GM19452 (cell line): ENCODE results near the gene NTF3.

Experiments
- ATAC-seq: cut with Tn5 transposase; IDR thresholded peaks from one replicate; pipeline ENCODE4 v1.9.1; 2021; ENCODE audit not compliant: unreplicated experiment

Gene NTF3

DNA sequence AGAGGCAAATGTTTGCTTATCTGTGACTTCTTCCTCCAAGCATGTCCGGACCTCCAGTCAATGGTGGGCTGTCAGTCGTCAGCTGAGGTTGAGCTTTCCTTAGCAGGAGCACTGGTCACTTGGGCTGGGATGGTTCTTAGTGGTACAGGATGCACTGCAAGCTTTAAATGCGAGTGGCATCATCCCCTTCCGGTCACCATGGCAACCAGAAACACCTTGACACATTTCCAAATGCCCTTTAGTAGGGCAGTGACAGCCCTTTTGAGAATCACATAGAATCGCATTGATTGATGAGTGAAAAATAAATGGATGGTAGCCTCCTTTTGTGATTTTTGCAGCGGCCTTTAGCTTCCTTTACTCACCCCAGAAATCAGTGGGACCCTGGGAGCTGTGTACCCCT, 24.1 kb downstream of the NTF3 start:
- no peak for ATAC-seq

DNA sequence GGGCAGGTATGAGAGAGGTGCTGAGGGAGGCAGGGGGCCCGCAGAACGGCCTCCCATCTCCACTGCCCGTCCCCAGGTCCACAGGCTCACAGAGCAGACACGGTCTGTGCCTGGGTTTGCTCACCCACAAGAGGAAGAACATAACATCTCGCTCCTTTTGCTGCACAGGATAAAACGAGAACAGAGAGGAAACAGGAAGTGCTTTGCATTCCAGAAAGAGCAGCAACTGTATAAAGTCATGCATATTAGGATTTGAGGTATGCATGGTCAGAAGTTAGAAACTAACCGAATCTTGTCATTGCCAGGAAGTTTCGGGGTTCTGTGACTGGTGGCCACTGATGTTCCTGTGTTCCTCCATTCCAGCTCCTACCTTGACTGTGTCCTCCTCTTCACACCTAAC, 25.0 kb downstream of the NTF3 start:
- ATAC-seq, result no peak

DNA sequence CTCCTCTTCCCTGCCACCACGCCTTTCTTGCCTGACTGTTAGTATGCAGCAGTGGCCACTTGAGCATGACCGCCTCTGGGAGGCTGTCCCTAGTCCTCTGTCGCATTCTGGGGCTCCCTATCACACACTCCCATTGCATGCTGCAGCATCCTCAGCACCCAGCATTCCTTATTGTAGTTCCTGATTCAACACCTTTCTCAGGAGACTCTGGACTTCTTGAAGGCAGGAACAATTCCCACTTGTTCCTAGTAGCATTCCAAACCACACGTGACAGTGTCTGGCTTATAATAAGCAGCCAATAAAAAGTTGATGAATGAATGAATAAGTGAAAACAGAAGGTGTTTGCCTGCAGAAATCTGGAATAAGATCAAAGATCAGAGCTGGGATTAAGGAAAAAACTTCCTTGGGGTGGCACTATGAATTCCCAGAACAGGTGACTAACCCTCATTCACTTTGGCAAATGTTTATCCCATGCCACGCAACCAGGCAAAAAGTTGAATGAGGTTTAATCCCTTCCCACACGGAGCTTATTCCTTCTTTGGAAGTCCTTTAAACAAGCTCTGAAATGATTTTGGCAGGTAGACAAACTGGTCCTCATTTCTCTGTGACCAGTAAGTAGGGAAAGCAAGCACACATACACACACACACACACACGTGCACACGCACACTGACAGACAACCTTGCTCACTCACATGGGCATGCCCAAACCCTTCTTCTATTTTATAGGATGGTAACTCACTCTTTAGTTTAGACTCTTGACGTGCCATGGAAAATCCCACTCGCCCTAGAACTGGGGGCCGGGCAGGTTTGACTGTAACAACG, 26.5 kb downstream of the NTF3 start:
- no peak for ATAC-seq

DNA sequence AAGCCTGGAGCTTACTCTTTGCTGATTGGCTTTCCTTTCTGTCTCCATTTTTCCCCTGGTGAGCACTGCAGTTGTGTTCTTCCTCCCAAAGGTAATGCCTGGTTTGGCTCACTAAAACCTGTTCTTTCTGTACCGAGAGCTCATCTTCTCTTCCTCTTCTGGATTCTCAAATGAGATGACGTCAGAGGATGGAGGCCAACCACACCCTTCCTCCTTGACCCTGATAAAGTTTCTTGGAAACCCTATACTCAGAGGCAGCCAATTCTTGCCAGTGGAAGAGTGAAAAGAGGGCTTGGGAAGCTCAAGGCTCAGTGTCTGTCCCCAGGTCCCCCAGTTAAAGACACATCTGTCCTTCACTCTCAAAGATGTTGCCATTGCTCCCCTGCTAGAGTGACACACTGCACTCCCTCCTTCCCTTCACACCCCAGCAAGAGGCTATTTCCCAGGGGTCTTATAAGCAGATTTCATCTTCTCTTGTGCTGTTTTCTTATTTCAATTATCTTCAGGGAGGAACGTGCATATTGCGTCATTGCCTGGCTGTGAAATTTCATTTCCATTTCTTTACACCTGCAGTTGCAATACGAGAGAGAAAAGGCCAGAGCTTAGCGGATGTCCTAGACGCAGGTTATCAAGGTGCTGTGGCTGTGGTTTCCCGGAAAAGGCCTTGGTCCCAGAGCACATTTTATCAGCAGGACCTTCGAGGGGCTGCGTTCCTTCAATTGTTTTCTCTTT, 27.3 kb downstream of the NTF3 start:
- no peak for ATAC-seq

DNA sequence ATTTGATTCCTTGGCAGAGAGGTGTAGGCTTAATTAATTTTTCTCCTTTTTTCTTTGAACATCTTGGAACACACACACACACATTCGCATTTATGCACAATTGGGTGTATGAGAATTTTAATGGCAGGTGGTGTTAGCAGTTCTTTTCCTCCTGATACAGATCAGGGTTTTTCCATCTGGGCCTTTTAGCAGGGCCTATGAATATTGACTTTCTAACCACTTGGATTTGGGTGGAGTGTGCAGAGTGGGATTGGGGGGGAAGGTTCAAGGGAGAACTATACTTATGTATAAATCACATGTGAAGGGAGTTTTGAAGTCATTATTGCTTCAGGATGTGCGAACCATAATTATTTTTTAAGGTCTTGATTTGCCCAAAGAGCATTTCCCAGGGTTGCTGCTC, 28.9 kb downstream of the NTF3 start:
- ATAC-seq, result no peak

DNA sequence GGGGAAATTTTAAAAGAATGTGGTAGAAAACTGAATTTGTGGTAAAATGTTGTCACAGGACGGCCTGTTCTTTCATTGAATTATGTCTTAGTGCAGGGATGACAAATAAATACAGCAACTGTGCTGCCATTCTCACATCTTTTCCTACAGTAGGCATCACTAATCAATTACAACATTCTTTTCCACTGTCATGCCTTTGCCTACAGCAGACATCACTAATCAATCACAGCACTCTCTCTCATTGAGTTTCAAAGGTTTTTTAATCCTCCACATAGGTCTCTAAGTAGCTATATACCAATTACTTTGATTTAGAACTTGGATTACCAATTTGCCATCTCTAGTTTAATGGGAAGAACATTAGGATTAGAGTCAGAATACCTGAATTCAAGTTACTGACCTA, 30.1 kb downstream of the NTF3 start:
- ATAC-seq, result no peak

DNA sequence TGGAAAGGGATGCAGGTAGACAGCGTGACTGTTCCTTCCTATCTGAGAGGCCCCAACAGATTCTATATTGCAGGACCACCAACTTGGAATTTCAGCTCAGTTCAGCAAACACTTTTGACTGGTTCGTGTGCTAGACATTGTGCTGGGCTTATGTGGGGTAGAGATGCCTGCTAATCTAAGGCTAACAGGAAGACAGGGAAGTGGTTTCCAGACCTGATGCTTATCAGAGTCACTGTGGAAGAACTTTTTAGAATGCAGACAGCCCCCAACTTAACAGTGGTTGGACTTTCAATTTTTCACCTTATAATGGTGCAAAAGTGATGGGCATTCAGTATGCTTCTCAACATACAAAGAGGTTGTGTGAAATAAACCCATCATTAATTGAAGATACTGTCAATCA, 32.2 kb downstream of the NTF3 start:
- ATAC-seq, result no peak

DNA sequence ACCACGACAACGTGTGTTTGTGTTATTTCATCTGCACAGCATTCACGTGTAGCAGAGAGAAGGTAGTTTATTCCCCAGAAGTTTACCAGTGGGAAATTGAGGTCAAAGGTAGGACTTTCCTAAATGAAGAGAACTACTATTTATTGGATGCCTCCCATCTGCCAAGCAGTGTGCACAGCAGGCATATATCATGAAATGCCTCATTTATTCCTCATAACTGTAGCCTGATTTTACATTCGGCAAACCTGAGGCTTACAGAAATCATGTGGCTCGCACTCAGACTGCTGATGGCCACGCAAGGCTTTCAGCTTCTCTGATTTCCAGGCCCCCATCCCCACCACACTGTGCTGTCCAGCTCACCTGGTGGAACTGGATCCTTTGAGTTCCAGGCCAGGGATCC, 33.5 kb downstream of the NTF3 start:
- ATAC-seq, result no peak

DNA sequence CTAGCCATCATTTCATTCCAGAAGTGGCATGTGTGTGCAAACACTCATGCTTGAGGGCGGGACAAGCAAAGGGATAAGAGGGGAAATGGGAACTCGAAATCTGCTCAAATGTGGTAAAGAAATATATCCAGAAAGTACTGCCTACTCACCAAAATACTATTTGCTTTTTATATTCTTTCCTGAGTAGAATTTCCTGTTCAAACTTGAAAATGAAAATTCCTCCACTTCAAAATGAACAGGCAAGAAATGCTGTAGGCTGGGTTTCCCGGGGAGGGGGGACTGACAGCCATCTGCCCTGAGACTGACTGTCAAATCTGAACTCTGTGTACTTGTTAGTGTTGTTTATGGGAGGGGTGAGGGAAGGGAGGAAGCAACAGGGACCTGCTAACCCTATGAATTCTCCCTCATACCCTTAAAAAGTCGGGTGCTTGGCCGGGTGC, 34.6 kb downstream of the NTF3 start:
- no peak for ATAC-seq

DNA sequence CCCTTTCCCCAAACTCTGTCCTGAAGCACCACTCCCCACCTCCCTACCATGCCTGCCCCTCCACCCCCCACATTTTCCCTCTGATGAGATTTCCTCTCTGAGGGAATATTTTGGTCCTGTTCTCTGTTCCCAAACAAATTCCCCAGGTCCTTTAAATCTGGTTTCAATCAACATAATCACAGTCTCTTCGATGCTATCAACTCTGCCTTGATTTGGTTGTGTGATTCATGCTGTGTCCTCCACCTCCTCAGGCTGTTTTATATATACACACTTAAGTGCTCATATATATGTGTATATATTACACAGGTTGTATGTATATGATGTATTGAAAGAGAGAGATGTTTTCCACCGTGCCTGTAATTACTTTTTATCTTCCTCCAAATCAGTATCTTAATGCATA, 36.0 kb downstream of the NTF3 start:
- ATAC-seq, result no peak

DNA sequence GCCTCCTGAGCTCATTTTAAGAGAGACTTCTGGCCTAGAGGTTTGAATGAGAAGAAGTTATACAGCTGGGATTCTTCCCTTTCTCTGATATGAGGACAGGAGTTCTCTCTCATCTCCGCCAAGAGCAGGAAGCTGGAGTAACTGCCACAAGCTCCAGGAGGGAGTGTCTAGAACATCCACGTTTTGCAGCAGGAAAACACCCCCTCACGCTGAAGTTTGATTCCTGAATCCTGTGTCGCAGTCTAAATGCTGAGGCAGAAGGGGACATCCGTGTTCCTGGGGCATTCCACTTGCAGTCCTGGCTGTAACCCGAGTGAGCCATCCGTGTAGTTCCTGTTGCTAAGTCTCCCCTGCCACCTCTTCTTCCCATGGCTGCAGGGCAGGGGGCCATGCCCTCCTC, 38.3 kb downstream of the NTF3 start:
- ATAC-seq, result no peak

DNA sequence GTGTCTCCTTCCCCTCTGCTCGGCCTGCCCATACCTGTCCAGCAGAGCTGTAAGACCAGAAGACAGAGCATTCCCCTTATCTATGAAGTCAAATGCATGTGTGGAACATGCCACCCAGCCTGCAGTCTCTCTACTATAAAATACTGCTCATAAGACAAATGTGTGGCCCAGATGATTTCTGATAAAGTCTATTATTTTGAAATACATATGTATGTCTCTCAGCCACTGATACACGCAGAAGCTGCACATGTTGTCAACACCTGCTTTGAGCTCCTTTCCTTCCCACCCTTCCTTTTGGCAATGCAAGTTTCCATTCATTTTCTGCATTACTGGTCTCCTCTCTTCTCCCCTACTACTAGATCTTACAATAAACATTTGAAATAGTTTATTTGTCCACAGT, 38.8 kb downstream of the NTF3 start:
- ATAC-seq, result no peak

DNA sequence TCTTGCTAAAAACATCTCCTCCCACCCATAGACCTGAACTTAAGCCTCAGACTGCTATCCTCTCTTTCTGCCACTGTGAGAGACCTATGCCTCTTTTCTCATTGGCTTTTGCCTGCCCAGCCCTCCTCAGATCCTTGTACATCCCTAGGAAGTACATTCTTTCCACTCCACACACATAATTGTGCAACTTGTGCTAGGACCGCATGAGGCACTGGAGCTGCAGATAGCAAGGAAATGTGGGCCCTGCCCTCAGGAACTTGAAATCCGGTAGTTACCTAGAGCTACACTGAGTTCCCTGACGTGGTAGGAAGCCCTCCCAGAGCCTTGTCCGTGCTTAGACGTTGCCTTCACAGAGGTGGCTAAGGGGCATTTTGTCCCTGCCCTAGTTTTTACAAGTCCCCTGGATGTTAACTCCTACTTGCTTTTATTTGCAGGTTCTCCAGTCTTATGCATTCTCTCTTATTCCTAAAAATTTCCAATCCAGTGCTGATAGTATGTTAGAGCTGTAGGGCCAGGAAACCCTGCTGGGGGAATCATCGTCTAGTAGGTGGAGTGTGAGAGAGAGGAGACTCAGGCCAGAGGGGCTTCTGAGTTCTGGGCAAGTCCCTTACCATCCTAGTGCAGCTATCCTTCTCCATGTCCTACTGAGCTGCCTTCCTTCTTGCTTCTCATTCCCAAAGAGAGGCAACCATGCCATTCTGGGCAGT, 41.3 kb downstream of the NTF3 start:
- ATAC-seq, result no peak

DNA sequence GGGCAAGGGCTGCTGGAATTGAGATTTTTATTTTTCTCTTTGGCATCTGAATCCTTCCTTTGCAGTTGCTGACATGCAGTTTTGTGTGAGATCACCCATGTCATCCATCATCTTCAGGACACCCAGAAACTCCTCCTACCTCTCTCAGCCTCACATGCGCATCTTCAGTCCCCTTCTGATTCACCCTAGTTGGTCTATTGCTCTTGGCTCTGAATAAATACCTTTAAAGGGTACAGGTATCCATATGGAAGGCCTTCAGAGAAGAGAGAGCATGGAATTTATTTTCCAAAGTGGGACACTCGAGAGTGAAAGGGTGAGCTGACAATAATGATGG, 41.8 kb downstream of the NTF3 start:
- no peak for ATAC-seq

DNA sequence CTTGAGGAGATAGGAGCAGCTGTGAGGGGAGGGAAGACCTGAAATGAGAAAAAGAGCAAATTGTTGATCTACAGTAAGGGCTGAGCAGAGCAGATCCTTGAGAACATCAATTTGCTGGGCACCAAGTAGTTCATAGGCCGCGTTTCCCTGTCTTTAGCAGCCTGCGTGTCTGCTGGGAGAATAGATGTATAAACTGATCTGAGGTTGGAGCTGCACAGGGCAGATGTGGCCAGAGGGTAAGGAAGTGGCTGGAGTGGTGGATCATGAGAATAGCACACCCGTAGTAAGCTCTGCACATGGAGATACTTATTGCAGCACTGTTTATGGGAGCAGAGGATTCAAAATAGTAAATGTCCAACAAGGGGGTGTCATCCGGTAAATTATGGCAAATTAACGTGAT, 44.4 kb downstream of the NTF3 start:
- ATAC-seq, result no peak

DNA sequence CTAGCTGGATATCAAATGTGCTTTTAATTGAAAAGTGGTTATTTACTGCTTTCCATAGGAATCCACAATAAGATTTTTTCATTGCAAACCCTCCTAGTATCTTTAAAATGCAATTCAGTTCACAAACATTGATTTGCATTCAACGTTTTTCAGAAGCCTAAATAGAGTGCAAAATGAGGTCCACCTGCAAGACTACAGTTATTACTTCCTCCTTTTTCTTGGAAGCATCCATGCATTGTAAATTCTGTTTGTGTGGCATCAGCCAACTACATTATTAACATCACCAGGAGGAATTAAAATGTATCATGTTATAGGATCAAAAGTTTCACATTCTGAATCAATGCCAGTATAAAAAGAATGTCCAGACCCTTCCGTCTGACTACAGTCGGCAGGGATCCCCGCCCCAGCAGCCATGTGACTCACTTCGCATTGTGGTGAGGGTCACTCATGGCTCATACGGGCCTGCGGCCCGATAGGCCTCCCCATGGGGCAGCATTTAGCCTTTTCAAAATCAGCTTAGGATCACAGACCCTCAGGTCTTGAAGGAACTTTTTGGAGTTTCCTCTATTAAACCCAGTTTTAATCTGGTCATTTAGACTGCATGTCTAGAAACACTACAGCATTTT, 46.3 kb downstream of the NTF3 start:
- ATAC-seq, result no peak

DNA sequence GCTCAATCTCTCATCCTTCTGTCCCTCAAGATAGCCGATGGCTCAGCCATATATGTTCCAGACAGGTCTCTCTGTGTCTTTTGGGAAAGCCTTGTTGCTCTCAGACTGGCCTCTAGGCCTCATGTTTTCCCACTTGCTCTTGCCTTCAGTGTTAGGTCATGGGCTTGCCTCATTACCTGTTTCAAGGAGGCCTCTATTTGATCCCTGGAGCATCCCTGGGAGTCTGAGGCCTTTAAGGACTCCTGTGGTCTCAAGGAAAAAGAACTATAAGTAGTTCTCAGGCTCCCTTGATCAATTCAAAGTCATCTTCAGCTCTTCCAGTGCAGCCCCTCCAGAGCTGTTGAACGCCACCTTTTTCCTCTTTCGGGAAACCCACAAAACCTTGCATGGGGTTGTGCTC, 47.9 kb downstream of the NTF3 start:
- no peak for ATAC-seq

DNA sequence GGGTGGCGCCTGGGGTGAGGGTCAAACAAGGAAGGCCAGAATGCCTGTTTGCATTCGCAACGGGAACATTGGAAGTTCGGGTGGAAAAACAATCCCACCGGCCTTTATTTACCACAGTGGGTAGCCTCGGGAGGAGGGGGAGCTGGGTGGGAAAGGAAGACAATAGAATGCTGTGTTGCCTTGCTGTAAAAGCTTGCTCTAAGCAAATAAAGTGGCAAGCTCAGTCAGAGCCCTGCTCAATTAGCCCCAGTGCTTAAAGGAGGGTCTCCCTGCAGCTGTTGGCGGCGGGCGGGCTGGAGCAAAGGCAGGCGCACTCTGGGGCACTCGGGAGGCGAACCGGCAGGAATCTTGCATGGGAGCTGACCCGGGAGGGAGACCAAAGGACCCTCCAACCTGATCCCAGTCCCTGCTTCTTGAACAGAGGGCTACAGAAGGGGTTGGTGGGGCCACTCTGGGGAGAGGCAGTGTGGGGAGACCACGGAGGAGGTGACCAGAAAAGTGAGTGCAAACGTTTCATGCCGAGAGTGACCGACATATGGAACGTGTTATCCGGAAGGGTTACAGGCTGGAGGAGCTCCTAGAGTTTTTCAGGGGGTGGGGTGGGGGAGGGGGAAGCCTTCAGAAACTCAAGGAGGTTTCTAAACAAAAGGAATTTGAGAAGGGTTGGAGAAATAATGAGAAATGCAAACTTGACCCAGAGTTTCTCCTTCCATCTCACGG, 48.5 kb downstream of the NTF3 start:
- ATAC-seq, result no peak

DNA sequence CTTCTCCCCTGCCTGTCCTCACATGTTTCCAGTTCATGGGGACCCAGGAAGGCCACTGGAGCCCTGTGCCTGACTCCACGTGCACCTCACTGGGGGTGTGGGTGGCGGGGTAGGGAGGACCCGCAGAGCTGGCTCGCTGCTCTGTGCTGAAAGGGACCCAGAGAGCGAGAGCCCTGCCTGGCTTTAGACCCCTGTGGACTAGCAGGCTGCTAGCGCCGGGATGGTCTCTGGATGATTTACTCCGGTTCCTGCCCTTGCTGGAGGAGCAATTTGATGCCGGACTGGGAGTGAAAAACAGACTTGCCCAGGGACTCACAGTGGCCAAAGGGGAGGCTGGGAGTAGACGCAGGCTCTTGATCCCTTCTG, 49.0 kb downstream of the NTF3 start:
- no peak for ATAC-seq

DNA sequence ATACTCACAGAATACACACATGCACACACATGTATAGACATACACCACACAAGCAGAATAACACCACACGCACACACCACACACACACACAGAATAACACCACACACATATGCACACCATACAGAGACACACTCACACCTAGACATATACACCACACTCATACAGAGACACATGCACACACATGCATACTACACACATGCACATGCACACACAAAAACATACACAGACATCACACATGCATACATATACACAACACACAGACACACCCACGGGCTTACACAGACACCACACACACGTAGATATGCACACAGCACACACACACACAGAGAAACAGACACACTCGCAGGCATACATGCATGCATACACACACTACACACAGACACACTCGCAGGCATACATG, 49.7 kb downstream of the NTF3 start:
- no peak for ATAC-seq

DNA sequence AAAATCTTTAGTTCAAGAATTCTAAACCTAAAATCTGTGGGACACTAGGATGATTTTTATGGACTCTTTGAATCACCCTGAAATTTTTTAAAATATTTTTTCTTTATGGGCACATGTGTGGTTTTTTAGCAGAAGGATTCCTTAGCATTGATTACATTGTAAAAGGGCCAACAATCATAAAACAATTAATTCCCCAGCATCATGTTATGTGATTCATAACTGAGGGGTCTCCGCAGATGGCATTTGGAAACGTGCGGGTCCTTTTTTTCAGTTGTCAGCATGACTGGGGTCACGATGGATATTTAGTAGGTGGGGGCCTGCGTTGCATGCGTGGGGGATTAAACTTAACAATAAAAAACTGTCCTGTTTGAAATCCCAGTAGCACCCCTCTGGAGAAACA, 52.5 kb downstream of the NTF3 start:
- no peak for ATAC-seq
